SU-DHL-6 (cell line): Measurements from ENCODE around the gene PTTG1IP2.
"Not testable (repeated sequence)": the region's sequence is repeated elsewhere in the genome, so short reads cannot be mapped to it uniquely, and the experiment has no call there.

Experiments used
- H2AFZ ChIP-seq: fragments of 200-600 bp; sonication (generic); 2 replicates; pipeline ENCODE4 v1.6.1; 2014; ENCODE audit warnings: low read depth, mild to moderate bottlenecking, moderate library complexity, mixed read lengths, antibody characterized with exemption, low read length; ENCODE audit not compliant: severe bottlenecking
- H3F3A ChIP-seq: fragments of 200-600 bp; shearing (Covaris generic); 2 replicates; pipeline ENCODE4 v1.6.0; 2016; ENCODE audit warnings: antibody characterized with exemption, mild to moderate bottlenecking; ENCODE audit not compliant: insufficient read depth
- H3K27ac ChIP-seq: fragments of 200-600 bp; sonication (generic); 2 replicates; pipeline ENCODE4 v1.5.1; 2016; ENCODE audit warnings: low read depth, mild to moderate bottlenecking, low read length, moderate library complexity, mixed read lengths
- H3K27me3 ChIP-seq: fragments of 200-600 bp; sonication (generic), shearing (Covaris generic); 2 replicates; pipeline ENCODE4 v1.6.0; 2014; ENCODE audit warnings: mild to moderate bottlenecking, low read length
- H3K36me3 ChIP-seq: fragments of 200-600 bp; sonication (generic); 2 replicates; pipeline ENCODE4 v1.6.1; 2014; ENCODE audit warnings: mild to moderate bottlenecking, low read length, mixed read lengths
- H3K4me2 ChIP-seq: fragments of 300-600, 200-600 bp; shearing (Covaris generic), sonication (generic); 2 replicates; pipeline ENCODE4 v1.6.0; 2014; ENCODE audit warnings: low read length, low read depth, mild to moderate bottlenecking; ENCODE audit not compliant: poor library complexity, severe bottlenecking
- H3K4me3 ChIP-seq: fragments of 200-600 bp; sonication (generic); 2 replicates; pipeline ENCODE4 v1.5.1; 2014; ENCODE audit warnings: antibody characterized with exemption, low read length, mild to moderate bottlenecking, mixed read lengths; ENCODE audit not compliant: insufficient read depth, poor library complexity, severe bottlenecking
- H3K79me2 ChIP-seq: fragments of 200-600 bp; sonication (generic); 2 replicates; pipeline ENCODE4 v1.6.1; 2014; ENCODE audit warnings: mild to moderate bottlenecking, low read length, moderate library complexity; ENCODE audit not compliant: insufficient read depth
- H3K9ac ChIP-seq: fragments of 200-600 bp; sonication (generic); 2 replicates; pipeline ENCODE4 v1.7.0; 2014; ENCODE audit warnings: mild to moderate bottlenecking, low read length
- H3K9me2 ChIP-seq: fragments of 200-600 bp; sonication (generic); replicated peaks from 2 replicates; pipeline ENCODE4 v1.6.1; 2014; ENCODE audit warnings: low read length; ENCODE audit not compliant: insufficient read depth
- H3K9me3 ChIP-seq: fragments of 200-600 bp; sonication (generic); 2 replicates; pipeline ENCODE4 v1.6.1; 2014; ENCODE audit warnings: low read length, mixed read lengths; ENCODE audit not compliant: insufficient read depth
- H4K20me1 ChIP-seq: fragments of 200-600 bp; sonication (generic); 2 replicates; pipeline ENCODE4 v1.6.1; 2014; ENCODE audit warnings: low read depth, mild to moderate bottlenecking, antibody characterized with exemption, low read length, moderate library complexity, mixed read lengths
- EZH2phosphoT487 ChIP-seq: fragments of 200-600 bp; sonication (generic), shearing (Covaris generic); conservative IDR thresholded peaks from 2 replicates; pipeline ENCODE4 v1.6.1; 2018; ENCODE audit warnings: mild to moderate bottlenecking, antibody characterized with exemption, low read length, moderate library complexity, mixed read lengths
- TF ChIP-seq, protein P1 (sequence below): fragments of 200-600 bp; sonication (generic); IDR thresholded peaks from one replicate; pipeline ENCODE4 v1.5.1; 2017; ENCODE audit warnings: antibody characterized with exemption, mild to moderate bottlenecking, low read length, moderate library complexity; ENCODE audit not compliant: insufficient read depth, poor library complexity, severe bottlenecking

Gene PTTG1IP2

GRCh38 chr7:90458104-90458503, 11.3 kb upstream of the PTTG1IP2 start:
- no peak overlapping the region for H3K9ac ChIP-seq

GRCh38 chr7:90459888-90460287, 9.6 kb upstream of the PTTG1IP2 start:
- H3K4me3 ChIP-seq: no peak overlapping the region
- no peaks in the 10 kb centered on the region for H3K79me2 ChIP-seq
- H3K9me3 ChIP-seq: peaks cover 10% of the 10 kb centered on the region; the same call in 1 of the 2 replicates

More at GRCh38 chr7:90458104-90458503, 11.3 kb upstream of the PTTG1IP2 start:
- no peaks in the 10 kb centered on the region for H4K20me1 ChIP-seq
- H3K27ac ChIP-seq: no peak overlapping the region
- H3K79me2 ChIP-seq: no peaks in the 10 kb centered on the region
- no peak overlapping the region for H3K4me3 ChIP-seq
- H3K4me2 ChIP-seq: no peak overlapping the region
- H3K9me2 ChIP-seq: no peaks in the 10 kb centered on the region
- H2AFZ ChIP-seq: no peak overlapping the region
- no peaks in the 10 kb centered on the region for H3K27me3 ChIP-seq
- TF ChIP-seq, protein P1, sequence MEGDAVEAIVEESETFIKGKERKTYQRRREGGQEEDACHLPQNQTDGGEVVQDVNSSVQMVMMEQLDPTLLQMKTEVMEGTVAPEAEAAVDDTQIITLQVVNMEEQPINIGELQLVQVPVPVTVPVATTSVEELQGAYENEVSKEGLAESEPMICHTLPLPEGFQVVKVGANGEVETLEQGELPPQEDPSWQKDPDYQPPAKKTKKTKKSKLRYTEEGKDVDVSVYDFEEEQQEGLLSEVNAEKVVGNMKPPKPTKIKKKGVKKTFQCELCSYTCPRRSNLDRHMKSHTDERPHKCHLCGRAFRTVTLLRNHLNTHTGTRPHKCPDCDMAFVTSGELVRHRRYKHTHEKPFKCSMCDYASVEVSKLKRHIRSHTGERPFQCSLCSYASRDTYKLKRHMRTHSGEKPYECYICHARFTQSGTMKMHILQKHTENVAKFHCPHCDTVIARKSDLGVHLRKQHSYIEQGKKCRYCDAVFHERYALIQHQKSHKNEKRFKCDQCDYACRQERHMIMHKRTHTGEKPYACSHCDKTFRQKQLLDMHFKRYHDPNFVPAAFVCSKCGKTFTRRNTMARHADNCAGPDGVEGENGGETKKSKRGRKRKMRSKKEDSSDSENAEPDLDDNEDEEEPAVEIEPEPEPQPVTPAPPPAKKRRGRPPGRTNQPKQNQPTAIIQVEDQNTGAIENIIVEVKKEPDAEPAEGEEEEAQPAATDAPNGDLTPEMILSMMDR: no peak
- TF ChIP-seq EZH2phosphoT487: no peak
- no peaks in the 10 kb centered on the region for H3F3A ChIP-seq
- no peaks in the 10 kb centered on the region for H3K9me3 ChIP-seq
- no peaks in the 10 kb centered on the region for H3K36me3 ChIP-seq

DNA sequence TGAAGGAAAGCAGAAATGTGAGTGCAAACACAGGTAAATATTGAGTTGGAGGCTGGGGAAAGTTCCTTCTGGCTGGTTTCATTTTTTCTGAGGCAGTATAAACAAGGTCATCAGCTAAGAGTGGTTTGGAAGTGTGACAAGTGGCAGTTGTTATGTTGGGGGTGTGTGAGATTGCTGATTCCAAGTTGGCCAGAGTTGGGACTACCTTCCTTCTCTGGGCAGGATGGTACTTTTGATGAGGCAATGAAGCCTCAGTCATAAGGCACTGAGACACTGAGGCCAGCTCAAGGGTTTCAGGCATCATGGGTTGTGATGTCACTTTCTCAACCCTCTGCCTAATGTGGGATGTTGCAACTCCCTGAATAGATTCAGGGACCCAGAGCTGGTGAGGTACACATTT, 8.2 kb upstream of the PTTG1IP2 start:
- no peaks in the 10 kb centered on the region for H4K20me1 ChIP-seq
- no peak overlapping the region for H3K4me3 ChIP-seq
- no peak overlapping the region for H3K27ac ChIP-seq
- TF ChIP-seq, protein P1: no peak
- no peak for TF ChIP-seq EZH2phosphoT487
- no peak overlapping the region for H3K9ac ChIP-seq
- no peaks in the 10 kb centered on the region for H3K36me3 ChIP-seq
- no peak overlapping the region for H2AFZ ChIP-seq
- H3K9me3 ChIP-seq: peaks cover 14% of the 10 kb centered on the region; the same call in 1 of the 2 replicates
- no peaks in the 10 kb centered on the region for H3K79me2 ChIP-seq
- no peaks in the 10 kb centered on the region for H3K27me3 ChIP-seq
- H3K4me2 ChIP-seq: no peak overlapping the region
- no peaks in the 10 kb centered on the region for H3K9me2 ChIP-seq
- no peaks in the 10 kb centered on the region for H3F3A ChIP-seq

More at GRCh38 chr7:90459888-90460287, 9.6 kb upstream of the PTTG1IP2 start:
- no peaks in the 10 kb centered on the region for H4K20me1 ChIP-seq
- TF ChIP-seq EZH2phosphoT487: no peak
- TF ChIP-seq, protein P1: peak; percentile 14
- H3K9ac ChIP-seq: no peak overlapping the region
- no peaks in the 10 kb centered on the region for H3K27me3 ChIP-seq
- no peaks in the 10 kb centered on the region for H3K9me2 ChIP-seq
- H3K4me2 ChIP-seq: no peak overlapping the region
- H2AFZ ChIP-seq: no peak overlapping the region
- H3K36me3 ChIP-seq: no peaks in the 10 kb centered on the region
- H3K27ac ChIP-seq: no peak overlapping the region
- no peaks in the 10 kb centered on the region for H3F3A ChIP-seq

DNA sequence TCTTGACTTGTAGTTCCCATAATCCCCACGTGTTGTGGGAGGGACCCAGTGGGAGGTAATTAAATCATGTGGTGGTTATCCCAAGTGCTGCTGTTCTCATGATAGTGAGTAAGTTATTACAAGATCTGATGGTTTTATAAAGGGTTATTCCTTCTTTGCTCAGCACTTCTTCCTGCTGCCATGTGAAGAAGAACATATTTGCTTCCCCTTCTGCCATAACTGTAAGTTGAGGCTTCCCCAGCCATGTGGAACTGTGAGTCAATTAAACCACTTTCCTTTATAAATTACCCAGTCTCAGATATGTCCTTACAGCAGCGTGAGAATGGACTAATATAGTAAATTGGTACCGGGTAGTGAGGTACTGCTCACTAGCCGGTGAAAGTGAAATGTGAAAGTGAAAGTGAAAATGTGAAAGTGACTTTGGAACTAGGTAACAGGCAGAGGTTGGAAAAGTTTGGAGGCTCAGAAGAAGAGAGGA, 6.2 kb upstream of the PTTG1IP2 start:
- not testable (repeated sequence) for H3K9me2 ChIP-seq, H3K79me2 ChIP-seq, H3K9ac ChIP-seq, H3K4me3 ChIP-seq, H3K4me2 ChIP-seq, H2AFZ ChIP-seq, H3F3A ChIP-seq, H3K36me3 ChIP-seq, H4K20me1 ChIP-seq, H3K27ac ChIP-seq, H3K27me3 ChIP-seq
- H3K9me3 ChIP-seq: peaks cover 14% of the 10 kb centered on the region; the same call in 1 of the 2 replicates
